GM19239 (cell line): ENCODE data around the gene MAGEA8.
A peak's percentile ranks its signal among the peaks of the same experiment; 100 is the strongest.
"Not testable (repeated sequence)": the region's sequence is repeated elsewhere in the genome, so short reads cannot be mapped to it uniquely, and the experiment has no call there.

Source experiments
- DNase-seq: peaks from one replicate; pipeline ENCODE4 v3.0.0; 2011; ENCODE audit warnings: low spot score; ENCODE audit not compliant: insufficient read length
- FAIRE-seq: peaks from 2 replicates; lab custom pipeline; 2011; peaks lifted over from hg19 to GRCh38; lab: Jason Lieb, UNC

Gene MAGEA8, protein sequence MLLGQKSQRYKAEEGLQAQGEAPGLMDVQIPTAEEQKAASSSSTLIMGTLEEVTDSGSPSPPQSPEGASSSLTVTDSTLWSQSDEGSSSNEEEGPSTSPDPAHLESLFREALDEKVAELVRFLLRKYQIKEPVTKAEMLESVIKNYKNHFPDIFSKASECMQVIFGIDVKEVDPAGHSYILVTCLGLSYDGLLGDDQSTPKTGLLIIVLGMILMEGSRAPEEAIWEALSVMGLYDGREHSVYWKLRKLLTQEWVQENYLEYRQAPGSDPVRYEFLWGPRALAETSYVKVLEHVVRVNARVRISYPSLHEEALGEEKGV

DNA sequence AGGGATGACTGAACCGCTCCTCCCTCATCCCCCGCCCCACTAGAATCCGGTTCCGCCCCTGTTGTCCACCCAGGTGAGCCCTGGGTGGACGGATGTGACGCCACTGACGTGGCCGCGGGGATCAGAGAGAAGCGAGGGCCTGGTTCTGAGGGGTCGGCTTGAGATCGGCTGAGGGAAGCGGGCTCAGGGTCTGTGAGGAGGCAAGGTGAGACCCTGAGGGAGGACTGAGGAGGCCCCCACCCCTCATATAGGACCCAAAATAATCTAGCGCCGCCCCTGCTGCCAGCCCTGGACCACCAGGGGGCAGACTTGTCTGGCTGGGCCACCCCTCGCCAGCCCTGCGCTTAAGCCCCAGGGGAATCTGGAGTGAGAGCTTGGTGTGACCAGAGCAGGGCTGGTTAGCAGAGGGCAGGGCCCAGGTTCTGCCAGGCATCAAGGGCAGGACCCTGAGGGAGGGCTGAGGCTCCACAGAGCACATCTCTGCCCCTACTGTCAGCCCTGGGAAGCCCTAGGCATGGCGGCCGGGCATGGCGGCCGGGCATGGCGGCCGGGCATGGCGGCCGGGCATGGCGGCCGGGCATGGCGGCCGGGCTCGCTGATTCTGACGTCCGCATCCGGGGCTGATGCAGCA is at the start of gene MAGEA8:
TSS of gene MAGEA8 (plus strand) at position 103 of the 631 bp plus-strand sequence. CDS start 3,090 bp downstream, outside the sequence.
- FAIRE-seq, result no peak

DNA sequence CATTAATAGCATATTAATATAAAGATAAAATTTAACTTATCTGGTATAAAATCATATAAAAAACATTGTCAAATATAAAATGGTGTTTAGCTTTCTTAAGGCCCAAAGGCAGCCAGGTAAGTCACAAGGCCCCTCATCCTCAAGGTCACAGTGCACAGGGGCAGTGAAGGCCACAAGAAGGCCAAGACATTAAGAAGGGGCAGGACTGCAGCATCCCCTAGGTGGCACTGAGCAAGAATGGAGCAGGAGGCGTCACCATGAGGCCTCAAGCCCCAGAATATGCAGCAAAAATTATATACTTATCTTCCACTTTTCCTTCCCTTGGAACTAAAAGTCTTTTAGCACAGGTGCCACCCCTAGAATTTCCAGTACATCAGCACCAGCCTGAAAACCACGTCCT is 49.5 kb upstream of the MAGEA8 start:
- FAIRE-seq (no peak), DNase-seq (no peak)

More for the DNA sequence above, at the start of gene MAGEA8:
- DNase-seq, result no peak

DNA sequence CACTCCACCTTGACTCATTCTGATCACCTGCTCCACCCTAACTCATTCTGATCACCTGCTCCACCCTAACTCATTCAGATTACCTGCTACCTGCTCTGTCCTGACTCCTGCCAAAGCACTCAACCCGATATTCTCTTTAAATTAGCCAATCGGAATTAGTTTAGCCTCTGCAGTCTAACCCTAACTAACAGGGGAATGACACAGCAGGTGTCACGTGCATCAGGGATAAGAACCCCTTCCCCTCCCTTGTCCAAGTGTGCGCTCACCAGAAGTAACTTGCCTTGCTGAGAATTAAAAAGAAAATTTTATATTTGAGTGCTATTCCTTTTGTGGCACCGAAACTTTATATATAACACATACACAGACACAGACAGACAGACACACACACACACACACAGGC is 44.3 kb upstream of the MAGEA8 start:
- not testable (repeated sequence) for DNase-seq, FAIRE-seq

DNA sequence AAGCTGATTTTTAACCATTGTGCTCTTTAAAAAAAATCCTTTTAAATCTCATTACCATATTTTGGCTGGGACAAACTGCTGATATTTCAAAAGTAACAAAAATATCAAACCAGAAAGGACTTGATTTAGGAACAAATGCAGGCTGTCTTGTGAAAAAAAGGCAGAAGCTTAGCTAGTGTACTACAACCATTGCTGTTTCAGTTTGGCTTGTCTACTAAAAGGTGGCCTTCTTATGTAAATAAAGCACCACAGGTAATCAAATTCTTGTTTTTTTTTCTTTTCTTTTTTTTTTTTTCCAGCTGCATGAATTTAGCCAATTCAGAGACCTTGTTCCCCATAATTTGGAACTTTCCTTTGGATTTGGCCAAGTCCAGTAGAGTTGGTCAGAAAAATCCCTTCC is 43.8 kb upstream of the MAGEA8 start:
- DNase-seq (no peak), FAIRE-seq (no peak)

DNA sequence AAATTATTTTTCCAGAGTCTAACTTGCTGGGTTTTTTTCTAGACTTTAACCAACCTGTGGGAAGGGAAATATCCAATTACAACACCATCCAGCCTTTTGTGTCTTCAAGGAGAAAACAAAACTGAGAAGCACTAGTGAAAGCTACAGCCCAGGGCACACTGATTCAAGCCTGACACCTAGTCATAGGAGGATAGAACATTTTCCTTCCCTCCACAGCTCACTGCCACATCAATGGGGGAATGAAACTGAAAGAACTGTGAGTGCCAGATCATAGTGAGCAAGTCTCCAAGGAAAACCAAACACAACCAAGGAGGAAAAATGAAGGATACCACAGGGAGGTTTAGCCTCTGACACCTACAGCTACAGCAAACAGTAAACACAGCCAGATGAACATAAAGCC is 43.3 kb upstream of the MAGEA8 start:
- no peak for DNase-seq
- peak; percentile 93 for FAIRE-seq

DNA sequence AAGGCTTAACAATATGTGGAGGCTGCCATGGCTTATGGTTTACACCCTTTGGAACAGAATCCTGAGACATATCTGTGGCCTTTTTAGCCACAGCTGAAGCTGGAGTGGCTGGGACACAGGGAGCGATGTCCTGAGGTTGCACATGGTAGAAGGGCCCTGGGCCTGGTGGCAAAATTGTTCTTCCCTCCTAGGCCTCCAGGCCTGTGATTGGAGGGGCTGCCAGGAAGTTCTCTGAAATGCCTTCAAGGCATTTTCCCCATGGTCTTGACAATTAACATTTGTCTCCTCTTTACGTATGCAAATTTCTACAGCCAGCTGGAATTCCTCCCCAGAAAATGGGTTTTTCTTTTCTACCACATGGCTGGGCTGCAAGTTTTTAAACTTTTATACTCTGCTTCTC is 39.1 kb upstream of the MAGEA8 start:
- DNase-seq, result no peak
- no peak for FAIRE-seq

DNA sequence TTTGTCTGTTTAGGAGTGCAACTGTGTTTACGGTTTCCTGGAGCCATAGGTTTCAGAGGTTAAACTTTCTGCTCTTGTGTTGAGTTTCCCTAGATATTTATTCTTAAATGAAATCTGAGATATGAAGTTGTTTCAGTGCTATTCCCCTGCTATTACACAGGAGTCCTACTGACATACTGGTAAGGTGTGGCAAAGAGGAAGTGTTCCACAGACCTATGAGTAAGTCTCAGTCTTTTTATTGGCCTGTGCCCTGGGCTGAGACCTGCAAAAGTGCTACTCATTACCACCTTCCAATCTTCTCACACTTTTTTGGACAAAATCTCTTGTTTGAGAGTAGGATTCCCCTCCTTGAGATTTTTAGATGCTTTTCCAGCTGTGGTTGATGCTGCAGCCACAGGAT is 35.6 kb upstream of the MAGEA8 start:
- FAIRE-seq (no peak), DNase-seq (no peak)

DNA sequence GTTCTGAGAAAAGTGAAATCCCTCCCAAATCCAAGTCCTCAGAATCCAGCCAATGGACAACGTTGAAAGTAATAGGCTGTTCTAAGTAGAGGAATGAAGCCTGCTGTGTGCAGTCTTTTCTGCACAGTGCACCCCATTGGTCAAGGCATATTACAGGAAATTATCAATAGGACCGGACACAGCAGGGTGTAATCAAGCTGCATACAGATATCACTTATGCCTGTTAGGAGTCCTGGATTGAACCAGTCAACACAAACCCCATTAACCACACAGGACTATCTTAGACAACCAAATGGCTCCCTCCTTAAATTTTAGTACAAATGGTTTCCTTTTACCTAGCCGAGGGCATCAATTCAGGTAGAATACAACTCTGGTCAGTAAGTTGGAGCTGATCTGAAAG is 34.2 kb upstream of the MAGEA8 start:
- FAIRE-seq (no peak), DNase-seq (no peak)

DNA sequence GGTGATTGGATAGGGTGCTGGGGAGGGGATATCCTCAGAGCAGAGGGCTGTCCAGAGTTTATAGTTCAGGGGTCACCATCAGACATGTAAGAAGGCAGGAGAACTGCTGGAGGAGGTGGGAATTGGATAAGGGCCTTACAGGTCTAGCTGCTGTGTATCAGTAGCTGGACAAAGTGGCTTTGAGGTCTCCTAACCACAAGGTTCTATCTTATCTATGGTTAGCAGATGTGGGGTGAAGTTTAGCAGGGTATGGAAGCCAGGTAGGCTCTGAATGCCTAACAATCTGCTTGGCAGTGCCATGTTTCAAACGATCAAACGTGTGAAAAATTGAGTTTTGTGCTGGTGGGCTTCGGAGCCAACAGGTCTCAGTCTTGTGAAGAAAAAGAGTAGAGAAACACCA is 32.1 kb upstream of the MAGEA8 start:
- FAIRE-seq (no peak), DNase-seq (no peak)

DNA sequence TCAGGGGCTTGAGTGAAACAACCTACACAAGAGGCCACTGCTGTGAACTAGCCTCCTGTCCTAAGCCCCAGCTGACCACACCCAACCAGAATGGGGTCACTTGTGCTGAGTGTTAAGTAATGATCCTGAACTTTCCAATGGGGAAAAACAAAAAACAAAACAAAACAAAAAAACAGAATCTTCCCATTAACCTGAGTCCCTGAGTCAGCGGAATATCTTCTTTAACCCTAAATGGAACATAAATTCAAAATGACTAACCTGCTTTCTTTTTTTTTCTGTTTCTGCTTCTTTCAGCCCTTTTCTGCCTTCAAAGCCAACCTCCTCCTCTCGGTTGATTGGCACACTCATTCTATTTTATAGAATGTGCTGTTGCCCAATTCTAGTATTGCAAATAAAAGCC is 31.2 kb upstream of the MAGEA8 start:
- DNase-seq, result no peak
- no peak for FAIRE-seq

DNA sequence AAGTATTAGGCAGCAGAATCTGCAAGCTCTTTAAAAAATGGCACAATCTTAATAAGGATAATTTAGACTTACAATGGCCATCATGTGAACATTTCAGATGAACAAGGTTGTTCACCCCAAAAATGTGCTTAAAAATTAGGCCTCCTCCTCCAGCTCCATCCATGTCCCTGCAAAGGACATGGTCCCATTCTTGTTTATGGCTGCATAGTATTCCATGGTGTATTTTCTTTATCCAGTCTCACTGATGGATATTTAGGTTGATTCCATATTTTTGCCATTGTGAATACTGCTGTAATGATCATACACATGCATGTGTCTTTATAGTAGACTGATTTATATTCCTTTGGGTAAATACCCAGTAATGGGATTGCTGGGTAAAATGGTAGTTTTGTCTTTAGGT is 29.1 kb upstream of the MAGEA8 start:
- DNase-seq (no peak), FAIRE-seq (no peak)

DNA sequence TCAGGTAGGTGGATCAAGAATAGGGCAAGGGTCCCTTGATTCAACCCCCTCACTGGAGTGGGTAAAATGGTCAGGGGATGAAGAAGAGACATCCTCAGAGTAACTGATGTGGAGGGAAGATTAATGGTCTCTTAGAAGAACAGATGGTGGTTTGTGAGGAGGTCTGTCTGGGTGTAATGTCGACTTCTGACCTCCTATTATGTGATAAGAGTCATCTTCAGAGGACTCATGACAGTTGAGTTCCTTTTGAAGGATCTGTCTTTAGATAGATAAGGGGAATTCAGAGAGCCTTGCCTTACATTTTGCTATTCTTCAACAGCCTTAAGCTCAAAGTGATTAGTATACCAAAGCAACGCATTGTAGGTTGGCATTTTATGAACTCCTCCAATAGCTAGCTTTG is 27.1 kb upstream of the MAGEA8 start:
- DNase-seq (no peak), FAIRE-seq (peak; percentile 21)

DNA sequence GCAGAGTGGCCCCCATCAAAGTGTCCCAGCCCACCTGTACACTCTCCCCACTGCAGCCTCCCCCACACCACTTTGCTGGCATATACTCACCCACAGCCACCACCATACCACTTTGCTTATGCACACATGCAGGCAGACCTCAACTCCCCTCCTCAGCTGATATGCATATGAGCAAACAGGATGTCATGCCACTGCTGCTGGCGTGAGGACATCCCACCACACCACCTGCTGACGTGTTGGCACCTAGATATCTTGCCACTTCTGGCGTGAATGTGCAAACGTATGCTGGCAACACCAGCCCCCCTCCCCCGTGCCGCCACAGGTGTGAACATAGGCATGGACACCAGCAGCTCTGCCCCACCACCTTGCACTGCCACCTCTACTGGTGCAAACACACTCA is 22.4 kb upstream of the MAGEA8 start:
- DNase-seq (no peak), FAIRE-seq (no peak)

DNA sequence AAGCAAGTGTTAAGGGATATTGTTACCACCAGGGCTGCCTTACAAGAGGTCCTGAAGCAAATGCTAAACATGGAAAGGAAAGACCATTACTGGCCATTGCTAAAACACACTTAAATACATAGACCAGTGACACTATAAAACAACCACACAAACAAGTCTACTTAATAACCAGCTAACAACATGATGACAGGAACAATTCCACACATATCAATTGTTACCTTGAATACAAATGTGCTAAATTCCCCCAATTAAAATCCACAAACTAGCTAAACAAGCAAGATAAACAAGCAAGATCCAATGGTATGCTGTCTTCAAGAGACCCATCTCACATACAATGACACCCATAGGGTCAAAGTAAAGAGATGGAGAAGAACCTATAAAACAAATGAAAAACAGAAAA is 20.5 kb upstream of the MAGEA8 start:
- no peak for FAIRE-seq
- DNase-seq, result no peak

DNA sequence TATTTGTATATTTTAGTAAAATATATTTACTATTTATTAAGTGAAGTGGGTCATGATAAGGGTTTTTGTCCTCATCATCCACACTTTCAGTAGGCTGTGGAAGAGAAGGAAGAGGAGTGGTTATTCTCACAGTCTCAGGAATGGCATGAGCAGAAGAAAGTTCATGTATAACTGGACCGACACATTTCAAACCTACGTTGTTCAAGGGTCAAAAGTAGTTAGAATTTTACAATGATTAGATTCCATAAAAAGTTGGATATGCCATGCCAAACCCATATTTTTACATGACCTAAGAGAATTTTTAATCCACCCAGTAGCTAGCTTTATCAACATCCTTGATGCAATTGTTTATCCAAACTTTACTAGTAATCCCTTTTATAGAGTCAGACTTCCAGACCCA is 15.6 kb upstream of the MAGEA8 start:
- FAIRE-seq (no peak), DNase-seq (no peak)

DNA sequence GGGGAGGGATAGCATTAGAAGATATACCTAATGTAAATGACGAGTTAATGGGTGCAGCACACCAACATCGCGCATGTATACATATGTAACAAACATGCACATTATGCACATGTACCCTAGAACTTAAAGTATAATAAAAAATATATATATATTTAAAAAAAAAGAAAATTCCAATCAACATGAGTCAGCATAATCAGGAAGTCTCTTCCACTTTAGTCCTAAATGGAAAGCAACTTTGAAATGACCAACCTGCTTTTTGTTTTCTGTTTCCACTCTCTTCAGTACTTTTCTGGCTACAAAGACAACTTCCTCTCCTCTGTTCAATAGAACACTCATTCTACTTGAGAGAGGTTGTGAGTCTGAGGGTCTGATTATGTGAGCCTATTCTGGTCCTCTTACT is 13.5 kb upstream of the MAGEA8 start:
- FAIRE-seq (peak; percentile 56), DNase-seq (no peak)

DNA sequence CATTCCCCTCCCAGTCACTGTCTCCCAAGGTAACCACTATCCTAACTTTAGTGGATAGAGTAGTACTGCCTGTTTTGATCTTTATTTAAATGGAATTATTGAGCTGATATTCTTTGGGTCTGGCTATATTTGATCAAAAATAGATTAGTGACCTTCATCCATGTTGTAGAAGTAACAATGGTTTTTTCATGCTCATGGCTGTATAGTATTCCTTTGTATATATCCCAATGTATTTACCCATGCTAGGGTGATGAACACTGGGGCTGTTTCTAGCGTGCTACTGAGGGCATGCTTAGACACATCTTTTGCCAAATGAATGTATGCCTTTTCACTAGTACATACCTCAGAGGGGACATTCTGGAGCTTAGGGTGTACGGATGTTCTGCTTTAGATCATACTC is 10.1 kb upstream of the MAGEA8 start:
- DNase-seq, result no peak
- FAIRE-seq, result no peak

DNA sequence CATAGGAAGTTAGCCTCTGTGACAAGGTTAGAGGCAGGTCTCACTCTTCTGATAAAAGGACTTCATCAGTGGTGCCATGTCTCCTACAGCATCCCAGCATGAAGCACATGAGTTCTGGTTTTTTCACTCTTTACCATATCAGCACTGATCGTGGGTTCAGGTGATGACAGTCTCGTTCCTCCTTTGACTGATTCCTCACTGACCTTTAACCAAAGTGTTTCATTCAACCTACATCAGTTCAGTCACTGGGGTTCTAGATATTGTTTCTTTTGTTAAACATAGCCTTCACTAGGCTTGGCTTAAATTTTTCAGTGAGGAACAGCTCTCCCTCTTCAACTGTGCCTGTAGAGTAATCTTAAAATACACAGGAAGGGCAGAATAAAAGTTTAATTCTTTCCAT is 9.6 kb upstream of the MAGEA8 start:
- FAIRE-seq, result peak; percentile 31

DNA sequence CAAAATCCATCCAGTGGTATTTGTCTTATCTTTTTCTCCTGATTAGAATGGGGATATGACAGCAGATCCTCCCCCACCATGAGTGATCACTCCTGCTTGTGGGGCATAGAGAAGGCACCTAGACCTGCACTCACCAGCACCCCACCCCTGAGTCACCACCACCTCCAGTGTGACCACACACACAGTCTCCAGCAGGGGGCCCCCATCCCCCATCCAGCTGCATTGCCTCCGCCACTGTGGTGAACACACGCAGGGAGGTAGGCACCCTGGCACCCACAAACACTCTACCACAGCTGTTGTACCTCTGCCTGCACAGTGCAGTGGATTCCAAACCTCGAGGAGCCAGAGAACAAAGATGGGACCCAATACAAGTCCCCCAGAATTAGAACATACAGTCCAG is 9.0 kb upstream of the MAGEA8 start:
- peak; percentile 28 for FAIRE-seq

More for the DNA sequence above, 9.6 kb upstream of the MAGEA8 start:
- DNase-seq, result no peak

DNA sequence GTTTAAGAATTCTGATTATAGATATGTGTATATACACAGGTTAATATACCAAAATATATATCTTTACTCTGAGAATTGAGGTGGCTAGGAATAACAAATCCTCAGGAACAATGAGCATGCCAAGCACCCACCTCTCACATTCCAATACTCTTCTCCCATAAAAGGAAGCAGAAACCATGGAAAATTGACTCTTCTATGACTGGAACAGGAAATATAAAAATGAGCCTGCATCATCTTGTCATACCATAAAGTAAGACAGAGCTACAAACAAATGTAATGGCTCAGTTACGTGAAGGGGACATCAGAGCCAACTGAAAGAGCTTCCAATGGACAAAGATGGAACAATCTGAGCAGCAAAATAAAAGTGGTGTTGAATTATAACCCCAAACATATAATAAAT is 3.8 kb upstream of the MAGEA8 start:
- FAIRE-seq, result no peak
- DNase-seq, result no peak

More for the DNA sequence above, 9.0 kb upstream of the MAGEA8 start:
- DNase-seq, result peak; percentile 18

DNA sequence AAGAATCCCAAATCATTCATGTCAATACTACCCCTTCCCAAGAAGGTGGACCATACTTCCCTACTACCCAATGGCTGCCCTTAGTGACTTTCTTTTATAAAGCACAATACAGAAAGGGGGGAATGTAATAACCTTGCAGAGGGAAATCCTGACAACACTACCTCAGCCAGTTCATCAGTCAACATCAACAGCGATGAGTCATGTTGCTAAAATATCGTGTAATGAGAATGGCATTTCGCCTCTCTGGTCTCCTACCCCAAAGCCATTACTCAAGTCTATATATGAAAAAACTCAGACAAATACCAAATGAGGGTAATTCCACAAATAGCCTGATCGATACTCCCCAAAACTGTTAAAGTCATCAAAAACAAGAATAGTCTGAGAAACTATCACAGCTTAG is 3.3 kb upstream of the MAGEA8 start:
- DNase-seq, result no peak
- FAIRE-seq, result no peak

DNA sequence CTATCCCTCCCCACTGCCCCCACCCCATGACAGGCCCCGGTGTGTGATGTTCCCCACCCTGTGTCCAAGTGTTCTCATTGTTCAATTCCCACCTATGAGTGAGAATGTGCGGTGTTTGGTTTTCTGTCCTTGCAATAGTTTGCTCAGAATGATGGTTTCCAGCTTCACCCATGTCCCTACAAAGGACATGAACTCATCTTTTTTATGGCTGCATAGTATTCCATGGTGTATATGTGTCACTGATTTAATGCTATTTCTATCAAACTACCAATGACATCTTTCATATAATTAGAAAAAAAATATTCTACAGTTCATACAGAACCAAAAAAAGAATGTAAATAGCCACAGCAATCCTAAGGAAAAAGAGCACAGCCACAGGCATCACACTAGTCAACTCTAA is 9.8 kb downstream of the MAGEA8 start:
- not testable (repeated sequence) for FAIRE-seq, DNase-seq
